Measurements from ENCODE around the gene MATN3. TPM values are rescaled to one million over a fixed set of nuclear protein-coding genes. Genes with fewer than 3 reads are reported as not detected.

Gene MATN3
- total and polyA plus RNA-seq, 8 donors, result 0.53 to 7.0 (median 0.87) TPM; not detected in 3

DNA sequence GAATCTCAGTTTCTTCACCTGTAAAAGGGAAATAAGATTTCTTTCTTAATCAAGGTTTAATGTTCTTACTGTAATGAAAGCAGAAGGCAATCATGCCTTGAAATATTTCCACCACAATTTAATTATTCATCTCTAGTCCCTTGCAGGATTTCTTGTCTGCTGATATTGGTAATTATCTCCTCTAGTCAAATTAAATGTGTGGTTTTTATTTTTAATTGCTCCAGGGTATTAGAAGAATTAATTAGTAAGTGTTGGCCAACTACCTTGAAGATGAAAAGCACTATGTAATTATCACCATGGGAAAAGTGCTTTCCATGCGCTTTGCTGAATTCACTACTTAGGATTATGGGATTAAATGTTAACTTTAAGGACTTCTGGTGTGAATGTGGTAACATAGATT is 47.6 kb upstream of the MATN3 start:
- Histone ChIP-seq H3K9me3 (no peaks in the 10 kb centered on the region), H3K27me3 (no peaks in the 10 kb centered on the region), H3K4me1 (peaks cover 0 to 12% (median 4%) of the 10 kb centered on the region in 4 donors), H3K4me3 (no peak overlapping the region), H3K27ac (no peak overlapping the region), H3K36me3 (no peaks in the 10 kb centered on the region)
- DNase-seq, result no peak
- no peak for TF ChIP-seq EP300 (IDR thresholded peaks at IDR 0.05)
- no peak for TF ChIP-seq POLR2AphosphoS5 (IDR thresholded peaks at IDR 0.05)
- TF ChIP-seq, protein P1, sequence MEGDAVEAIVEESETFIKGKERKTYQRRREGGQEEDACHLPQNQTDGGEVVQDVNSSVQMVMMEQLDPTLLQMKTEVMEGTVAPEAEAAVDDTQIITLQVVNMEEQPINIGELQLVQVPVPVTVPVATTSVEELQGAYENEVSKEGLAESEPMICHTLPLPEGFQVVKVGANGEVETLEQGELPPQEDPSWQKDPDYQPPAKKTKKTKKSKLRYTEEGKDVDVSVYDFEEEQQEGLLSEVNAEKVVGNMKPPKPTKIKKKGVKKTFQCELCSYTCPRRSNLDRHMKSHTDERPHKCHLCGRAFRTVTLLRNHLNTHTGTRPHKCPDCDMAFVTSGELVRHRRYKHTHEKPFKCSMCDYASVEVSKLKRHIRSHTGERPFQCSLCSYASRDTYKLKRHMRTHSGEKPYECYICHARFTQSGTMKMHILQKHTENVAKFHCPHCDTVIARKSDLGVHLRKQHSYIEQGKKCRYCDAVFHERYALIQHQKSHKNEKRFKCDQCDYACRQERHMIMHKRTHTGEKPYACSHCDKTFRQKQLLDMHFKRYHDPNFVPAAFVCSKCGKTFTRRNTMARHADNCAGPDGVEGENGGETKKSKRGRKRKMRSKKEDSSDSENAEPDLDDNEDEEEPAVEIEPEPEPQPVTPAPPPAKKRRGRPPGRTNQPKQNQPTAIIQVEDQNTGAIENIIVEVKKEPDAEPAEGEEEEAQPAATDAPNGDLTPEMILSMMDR (IDR thresholded peaks at IDR 0.05), result no peak
- no peak for TF ChIP-seq POLR2A (IDR thresholded peaks at IDR 0.05)
- intact Hi-C loops (cut with DNase I; ENCODE audit: low total_unique reads), result no loop called here
- 97 to 100% (median 100%) methylated on average over 1 of the region's 1 CpG for WGBS, 5 donors

DNA sequence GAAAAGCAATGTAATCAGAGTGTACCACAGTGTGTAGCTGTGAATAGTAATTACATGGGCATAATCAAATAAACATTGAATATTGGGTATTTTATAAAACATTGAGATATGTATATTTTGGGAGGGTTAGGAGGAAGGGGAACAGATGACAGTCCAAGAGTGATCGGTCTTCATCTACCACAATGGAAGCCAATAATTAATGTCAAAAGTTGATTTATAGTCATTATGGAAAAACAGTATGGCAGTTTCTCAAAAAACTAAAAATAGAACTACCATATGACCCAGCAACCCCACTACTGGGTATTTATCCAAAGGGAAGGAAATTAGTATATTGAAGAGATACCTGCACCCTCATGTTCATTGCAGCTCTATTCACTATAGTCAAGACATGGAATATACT is 44.8 kb upstream of the MATN3 start:
- no peak overlapping the region for H3K4me3 ChIP-seq
- DNase-seq, result no peak
- no peak overlapping the region for H3K27ac ChIP-seq
- no peaks in the 10 kb centered on the region for H3K36me3 ChIP-seq
- intact Hi-C loops (cut with DNase I; ENCODE audit: low total_unique reads), result no loop called here
- TF ChIP-seq, protein P1 (IDR thresholded peaks at IDR 0.05), result no peak
- no peak for TF ChIP-seq POLR2AphosphoS5 (IDR thresholded peaks at IDR 0.05)
- TF ChIP-seq EP300 (IDR thresholded peaks at IDR 0.05), result no peak
- TF ChIP-seq POLR2A (IDR thresholded peaks at IDR 0.05), result no peak
- peaks cover 0 to 18% (median 10%) of the 10 kb centered on the region in 4 donors for H3K4me1 ChIP-seq
- H3K27me3 ChIP-seq, result peaks cover 0 to 5% (median 0%) of the 10 kb centered on the region in 3 donors
- no peaks in the 10 kb centered on the region for H3K9me3 ChIP-seq
- 81 to 99% (median 96%) methylated on average over 1 of the region's 1 CpG for WGBS, 5 donors

DNA sequence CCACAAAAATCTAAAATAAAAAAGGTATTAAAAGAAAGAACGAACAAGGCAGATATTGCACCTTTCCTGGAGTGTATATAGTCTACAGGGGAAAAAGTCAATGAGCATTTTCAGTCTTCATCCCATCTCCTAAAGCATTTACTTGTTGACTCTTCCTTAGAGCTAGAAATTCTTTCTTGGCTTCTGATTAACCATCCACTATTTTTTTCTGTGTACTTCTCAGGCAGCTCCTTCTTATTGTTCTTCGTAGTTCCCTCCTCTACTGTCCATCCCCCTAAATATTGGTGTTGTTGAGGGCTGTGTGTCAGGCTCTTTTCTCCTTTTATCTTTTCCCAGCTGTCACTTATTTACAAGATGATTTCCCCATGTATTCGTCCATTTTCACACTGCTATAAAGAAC is 42.5 kb upstream of the MATN3 start:
- peaks cover 0 to 5% (median 0%) of the 10 kb centered on the region in 3 donors for H3K27me3 ChIP-seq
- DNase-seq, result no peak
- intact Hi-C loops (cut with DNase I; ENCODE audit: low total_unique reads), result no loop called here
- no peak for TF ChIP-seq POLR2AphosphoS5 (IDR thresholded peaks at IDR 0.05)
- TF ChIP-seq, protein P1 (IDR thresholded peaks at IDR 0.05), result no peak
- TF ChIP-seq POLR2A (IDR thresholded peaks at IDR 0.05), result no peak
- no peak for TF ChIP-seq EP300 (IDR thresholded peaks at IDR 0.05)
- H3K4me1 ChIP-seq, result peaks cover 3 to 17% (median 10%) of the 10 kb centered on the region in 4 donors
- H3K4me3 ChIP-seq, result no peak overlapping the region
- 88 to 96% (median 89%) methylated on average over 3 of the region's 3 CpGs for whole genome bisulfite sequencing, 5 donors
- no peak overlapping the region for H3K27ac ChIP-seq
- no peaks in the 10 kb centered on the region for H3K9me3 ChIP-seq
- no peaks in the 10 kb centered on the region for H3K36me3 ChIP-seq

DNA sequence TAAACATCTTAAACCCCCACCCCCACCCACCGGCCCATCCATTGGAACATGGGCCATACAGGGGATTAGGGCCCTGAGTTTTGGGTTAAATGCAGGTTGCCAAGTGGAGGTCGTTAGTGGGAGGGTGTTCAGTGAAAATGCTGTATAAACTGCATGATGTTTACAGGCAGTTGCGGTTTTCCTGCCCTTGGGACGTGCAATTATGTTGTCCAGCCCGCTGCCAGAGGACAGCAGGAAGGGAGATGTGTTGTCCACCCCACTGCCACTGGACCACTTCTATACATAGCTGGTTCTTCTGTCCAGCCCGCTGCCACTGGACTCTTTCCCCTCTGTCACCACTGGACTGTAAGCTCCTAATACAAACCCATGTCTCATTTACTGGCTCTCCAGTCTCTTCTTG is 41.7 kb upstream of the MATN3 start:
- TF ChIP-seq POLR2A (IDR thresholded peaks at IDR 0.05), result no peak
- no peak for TF ChIP-seq EP300 (IDR thresholded peaks at IDR 0.05)
- TF ChIP-seq, protein P1 (IDR thresholded peaks at IDR 0.05), result no peak
- no peak for TF ChIP-seq POLR2AphosphoS5 (IDR thresholded peaks at IDR 0.05)
- intact Hi-C loops (cut with DNase I; ENCODE audit: low total_unique reads), result no loop called here
- H3K27ac ChIP-seq, result no peak overlapping the region
- WGBS, 5 donors, result 76 to 88% (median 84%) methylated on average over 6 of the region's 6 CpGs
- H3K4me3 ChIP-seq, result no peak overlapping the region
- H3K4me1 ChIP-seq, result peaks cover 10 to 25% (median 17%) of the 10 kb centered on the region in 4 donors
- H3K9me3 ChIP-seq, result no peaks in the 10 kb centered on the region
- DNase-seq, result no peak
- no peaks in the 10 kb centered on the region for H3K36me3 ChIP-seq
- H3K27me3 ChIP-seq, result peaks cover 0 to 5% (median 0%) of the 10 kb centered on the region in 3 donors
